ENCODE measurements around the gene CIC. TPM values are rescaled to one million over a fixed set of nuclear protein-coding genes. Genes with fewer than 3 reads are reported as not detected.

Gene CIC
- total RNA-seq, 4 donors from 2014 or later = 25.1 to 54.9 (median 27.9) TPM

- no peak for DNase-seq
- no peak overlapping the region for H3K27ac ChIP-seq
- H3K4me1 ChIP-seq = peaks cover 8 to 15% (median 10%) of the 10 kb centered on the region in 3 donors
- intact Hi-C loops (cut with DNase I) = no loop called here
- peaks cover 0 to 62% (median 7%) of the 10 kb centered on the region in 4 donors for H3K27me3 ChIP-seq
- no peaks in the 10 kb centered on the region for H3K36me3 ChIP-seq
- TF ChIP-seq CTCF (IDR thresholded peaks at IDR 0.05) = no peak
- no peak for TF ChIP-seq POLR2A (IDR thresholded peaks at IDR 0.05)
- H3K4me3 ChIP-seq = no peak overlapping the region
- 61 to 80% methylated on average over 1 to 2 of the region's 2 CpGs for WGBS, 2 donors
- H3K9me3 ChIP-seq = no peaks in the 10 kb centered on the region
Observed at GRCh38 chr19:42311657-42312056, 42.6 kb downstream of the CIC start.

- no peak for DNase-seq
- peaks cover 8 to 15% (median 10%) of the 10 kb centered on the region in 3 donors for H3K4me1 ChIP-seq
- H3K27me3 ChIP-seq = peaks cover 0 to 62% (median 7%) of the 10 kb centered on the region in 4 donors
- H3K9me3 ChIP-seq = no peaks in the 10 kb centered on the region
- intact Hi-C loops (cut with DNase I) = no loop called here
- 78 to 90% methylated on average over 1 to 2 of the region's 5 CpGs for WGBS, 2 donors
- H3K4me3 ChIP-seq = no peak overlapping the region
- no peaks in the 10 kb centered on the region for H3K36me3 ChIP-seq
- no peak for TF ChIP-seq CTCF (IDR thresholded peaks at IDR 0.05)
- TF ChIP-seq POLR2A (IDR thresholded peaks at IDR 0.05) = no peak
- no peak overlapping the region for H3K27ac ChIP-seq
Observed at GRCh38 chr19:42312370-42312769, 43.3 kb downstream of the CIC start.

- H3K4me3 ChIP-seq = peak within 1 kb of the TSS; percentile 13 to 64 (median 44)
- peaks cover 0 to 62% (median 7%) of the 10 kb centered on the region in 4 donors for H3K27me3 ChIP-seq
- WGBS, 2 donors = 0 to 1% methylated on average over 10 to 14 of the region's 67 CpGs
- intact Hi-C loops (cut with DNase I) = no loop called here
- no peak for DNase-seq
- no peak within 1 kb of the TSS for H3K27ac ChIP-seq
- H3K9me3 ChIP-seq = no peaks in the 10 kb centered on the region
- H3K36me3 ChIP-seq = no peaks in the 10 kb centered on the region
- H3K4me1 ChIP-seq = peaks cover 8 to 15% (median 10%) of the 10 kb centered on the region in 3 donors
- TF ChIP-seq POLR2A (IDR thresholded peaks at IDR 0.05) (no peak), CTCF (IDR thresholded peaks at IDR 0.05) (no peak)
Observed at GRCh38 chr19:42313096-42313839, 44.2 kb downstream of the CIC start, which contains the start of gene TMEM145. Gene TMEM145 (plus strand): TSS chr19:42313309. CDS start chr19:42313377, 68 bp downstream.

GRCh38 chr19:42313840-42314755 is 45.0 kb downstream of the CIC start:
- no peaks in the 10 kb centered on the region for H3K9me3 ChIP-seq
- no peaks in the 10 kb centered on the region for H3K36me3 ChIP-seq
- intact Hi-C loops (cut with DNase I) = no loop called here
- no peak overlapping the region for H3K27ac ChIP-seq
- TF ChIP-seq POLR2A (IDR thresholded peaks at IDR 0.05) = no peak
- TF ChIP-seq CTCF (IDR thresholded peaks at IDR 0.05) = peak in 1 of 6 experiments; percentile 3
- no peak for DNase-seq
- peak overlapping the region in 1 of 4 donors; percentile 44 for H3K4me3 ChIP-seq
- WGBS, 2 donors = 22 to 25% methylated on average over 13 to 18 of the region's 26 CpGs
- peaks cover 8 to 15% (median 10%) of the 10 kb centered on the region in 3 donors for H3K4me1 ChIP-seq
- peaks cover 0 to 62% (median 7%) of the 10 kb centered on the region in 4 donors for H3K27me3 ChIP-seq

Data from esophagus squamous epithelium (tissue), 5 donors.